ENCODE results near the gene RASL10B.

RASL10B gene

GRCh38 chr17:35744830-35745229, 13.4 kb downstream of the RASL10B start:
- H3K4me3 ChIP-seq (ENCODE audit: control insufficient read depth, low read depth, low read length): no peak overlapping the region

GRCh38 chr17:35745246-35745645, 13.8 kb downstream of the RASL10B start:
- TF ChIP-seq CTCF (IDR thresholded peaks at IDR 0.05; ENCODE audit: control insufficient read depth, insufficient read depth, low read depth, low read length, missing control alignments): no peak
- DNase-seq (ENCODE audit: low read depth): no peak
- no peak overlapping the region for H3K4me3 ChIP-seq (ENCODE audit: control insufficient read depth, low read depth, low read length)

More at GRCh38 chr17:35744830-35745229, 13.4 kb downstream of the RASL10B start:
- TF ChIP-seq CTCF (IDR thresholded peaks at IDR 0.05; ENCODE audit: control insufficient read depth, insufficient read depth, low read depth, low read length, missing control alignments): no peak
- no peak for DNase-seq (ENCODE audit: low read depth)

- no peak for TF ChIP-seq CTCF (IDR thresholded peaks at IDR 0.05; ENCODE audit: control insufficient read depth, insufficient read depth, low read depth, low read length, missing control alignments)
- H3K4me3 ChIP-seq (ENCODE audit: control insufficient read depth, low read depth, low read length): no peak overlapping the region
- no peak for DNase-seq (ENCODE audit: low read depth)
Measured at GRCh38 chr17:35745749-35746320, 14.4 kb downstream of the RASL10B start.

GRCh38 chr17:35747540-35748017, 16.1 kb downstream of the RASL10B start:
- peak; percentile 37 for DNase-seq (ENCODE audit: low read depth)
- peak; percentile 93 for TF ChIP-seq CTCF (IDR thresholded peaks at IDR 0.05; ENCODE audit: control insufficient read depth, insufficient read depth, low read depth, low read length, missing control alignments)
- no peak overlapping the region for H3K4me3 ChIP-seq (ENCODE audit: control insufficient read depth, low read depth, low read length)

- no peak for TF ChIP-seq CTCF (IDR thresholded peaks at IDR 0.05; ENCODE audit: control insufficient read depth, insufficient read depth, low read depth, low read length, missing control alignments)
- no peak overlapping the region for H3K4me3 ChIP-seq (ENCODE audit: control insufficient read depth, low read depth, low read length)
- no peak for DNase-seq (ENCODE audit: low read depth)
Measured at GRCh38 chr17:35748341-35748841, 17.0 kb downstream of the RASL10B start.

- TF ChIP-seq CTCF (IDR thresholded peaks at IDR 0.05; ENCODE audit: control insufficient read depth, insufficient read depth, low read depth, low read length, missing control alignments): no peak
- no peak overlapping the region for H3K4me3 ChIP-seq (ENCODE audit: control insufficient read depth, low read depth, low read length)
- no peak for DNase-seq (ENCODE audit: low read depth)
Measured at GRCh38 chr17:35748979-35749378, 17.5 kb downstream of the RASL10B start.

Measured in AG09309 (cell line).